T-helper 22 cell (primary cell): Measurements from ENCODE around the gene MRPS5.
"Not testable (repeated sequence)": the region's sequence is repeated elsewhere in the genome, so short reads cannot be mapped to it uniquely, and the experiment has no call there.

Source experiments
- DNase-seq: peaks from one replicate; pipeline ENCODE4 v3.0.0-alpha.2; 2020; ENCODE audit warnings: low read depth

The MRPS5 gene

DNA sequence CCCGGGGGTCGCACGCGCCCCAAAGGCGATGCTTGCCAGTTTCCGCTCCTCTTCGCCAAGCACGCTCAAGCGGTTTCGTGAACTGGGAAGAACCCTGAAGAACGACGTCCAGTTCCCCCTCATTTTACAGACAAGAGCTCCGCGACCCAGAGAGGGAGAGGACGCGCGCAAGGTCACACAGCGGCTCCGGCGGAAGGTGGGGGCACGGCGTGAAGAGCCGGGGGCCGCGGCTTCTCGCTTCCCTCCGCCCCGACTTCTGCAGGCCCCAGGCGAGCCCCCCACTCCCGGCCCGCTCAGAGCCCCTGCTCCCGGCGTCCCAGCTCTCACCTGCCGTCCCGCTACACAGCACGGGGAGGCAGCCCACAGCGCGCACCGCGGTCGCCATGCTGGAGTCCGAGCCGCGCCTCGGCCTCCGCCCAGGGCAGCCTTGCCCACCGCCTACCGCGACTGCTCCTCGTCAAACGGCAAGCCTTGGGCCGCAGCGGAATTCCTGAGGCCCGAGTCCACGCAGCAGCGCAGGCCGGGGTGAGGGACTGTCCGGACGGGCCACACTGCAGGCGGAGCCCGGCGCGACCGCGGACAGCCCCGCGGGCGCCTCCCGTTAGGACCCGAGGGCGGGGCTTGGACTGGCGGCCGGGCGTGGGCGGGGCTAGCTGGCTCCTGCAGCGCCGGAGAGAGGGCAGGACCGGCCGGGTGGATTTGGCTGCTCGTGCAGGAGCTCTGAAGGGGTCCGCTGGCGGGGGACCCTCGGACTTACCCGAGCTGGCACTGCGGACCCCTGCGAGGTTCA is at the start of gene MRPS5:
MRPS5 (minus strand) TSS at position 402 of the 790 bp plus-strand sequence; CDS start at position 385, 17 bp downstream.
- DNase-seq: peak; percentile 62

- no peak for DNase-seq
Measured at GRCh38 chr2:95166065-95166763, 44.6 kb upstream of the MRPS5 start.

- peak; percentile 96 for DNase-seq
Measured at GRCh38 chr2:95165371-95166064, 43.9 kb upstream of the MRPS5 start, which contains the start of gene ZNF2. Gene ZNF2, plus strand, starts transcription at chr2:95165809. Its CDS starts 10,418 bp downstream, at chr2:95176227.

DNA sequence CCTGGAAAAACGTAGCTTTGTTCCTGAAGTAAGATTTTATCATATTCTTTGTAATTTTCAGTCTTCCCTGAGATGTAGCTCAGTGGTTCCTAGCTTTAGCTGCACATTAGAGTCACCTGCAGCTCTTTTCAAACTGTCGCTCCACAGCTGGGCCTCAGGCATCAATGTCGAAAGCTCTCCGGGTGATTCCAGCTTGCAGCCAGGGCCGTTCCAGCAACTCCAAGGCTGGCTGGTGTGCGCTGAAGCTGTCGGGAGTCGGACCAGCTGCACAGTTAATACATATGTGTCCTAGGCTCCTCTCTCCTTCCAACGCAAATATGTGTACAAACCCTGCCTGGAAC is 43.4 kb upstream of the MRPS5 start:
- no peak for DNase-seq

DNA sequence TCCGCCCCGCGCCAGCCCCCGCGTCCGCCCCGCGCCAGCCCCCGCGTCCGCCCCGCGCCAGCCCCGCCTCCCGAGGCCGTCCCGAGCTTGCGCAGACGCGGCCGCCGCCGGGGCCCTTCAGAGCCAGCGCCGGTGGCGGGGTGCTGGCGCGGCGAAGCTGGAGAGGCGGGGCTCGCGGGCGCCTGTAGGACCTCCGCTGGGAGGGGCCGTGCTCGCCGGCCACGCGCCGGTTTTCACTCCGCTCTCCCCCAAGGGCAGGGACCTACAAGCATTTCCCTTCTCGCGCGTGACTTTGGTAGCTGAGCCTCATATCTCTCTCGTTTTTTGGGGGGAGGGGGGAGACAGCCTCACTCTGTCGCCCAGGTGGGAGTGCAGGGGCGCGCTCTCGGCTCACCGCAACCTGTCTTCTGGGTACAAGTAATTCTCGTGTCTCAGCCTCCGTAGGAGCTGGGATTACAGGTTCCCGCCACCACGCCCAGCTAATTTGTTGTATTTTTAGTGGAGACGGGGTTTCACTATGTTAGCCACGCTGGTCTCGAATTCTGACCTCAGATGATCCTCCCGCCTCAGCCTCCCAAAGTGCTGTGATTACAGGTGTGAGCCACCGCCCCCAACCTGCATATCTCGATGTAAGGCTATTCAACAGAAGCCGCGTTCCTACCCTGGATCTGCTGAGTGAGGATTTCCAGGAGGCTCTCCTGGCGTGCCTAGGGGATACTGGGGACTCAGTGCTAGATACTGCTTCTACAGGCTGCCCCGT is 38.3 kb upstream of the MRPS5 start, which contains the start of gene ZNF514:
ZNF514 (minus strand) TSS at position 159 of the 760 bp plus-strand sequence. CDS start 6,595 bp downstream, outside the sequence.
- peak; percentile 73 for DNase-seq

- DNase-seq: no peak
Measured at GRCh38 chr2:95158891-95159619, 37.4 kb upstream of the MRPS5 start.

- no peak for DNase-seq
Measured at GRCh38 chr2:95158441-95158840, 36.8 kb upstream of the MRPS5 start.

- DNase-seq: no peak
Measured at GRCh38 chr2:95149397-95149984, 27.9 kb upstream of the MRPS5 start.

DNA sequence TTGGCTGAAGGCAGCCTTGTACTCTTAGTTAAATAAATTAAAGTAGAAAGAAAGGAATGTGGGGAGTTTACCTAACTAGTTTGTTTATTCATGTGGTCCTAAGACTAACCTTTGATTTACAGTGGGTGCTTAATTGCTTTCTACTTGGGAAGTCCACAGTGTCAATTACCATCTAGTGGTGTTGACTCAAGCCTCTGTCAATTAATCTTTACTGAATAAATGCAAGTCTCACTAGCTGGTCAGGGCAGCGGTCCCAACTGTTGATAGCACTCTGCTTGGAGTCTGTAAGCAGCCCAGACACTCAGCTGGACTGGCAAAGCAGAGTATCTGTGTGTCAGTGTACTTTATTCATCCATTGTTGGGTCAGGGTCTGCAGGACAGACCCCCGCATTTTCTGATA is 22.2 kb upstream of the MRPS5 start:
- no peak for DNase-seq

DNA sequence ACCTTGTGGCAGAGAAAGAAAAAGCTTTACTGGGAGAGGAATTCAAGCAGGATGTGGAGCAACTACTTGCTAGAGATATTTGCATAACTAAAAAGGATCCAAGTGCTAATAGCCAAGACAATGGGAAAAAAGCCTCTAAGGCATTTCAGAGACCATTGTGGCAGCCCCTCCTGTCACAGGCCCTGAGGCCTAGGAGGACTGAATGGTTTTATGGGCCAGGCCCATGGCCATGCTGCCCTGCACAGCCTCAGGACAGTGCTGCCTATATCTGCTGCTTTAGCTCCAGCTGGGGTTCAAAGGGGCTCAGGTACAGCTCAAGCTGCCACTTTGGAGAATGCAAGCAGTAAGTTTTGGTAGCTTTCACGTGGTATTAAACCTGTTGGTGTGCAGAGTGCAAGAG is 17.1 kb upstream of the MRPS5 start:
- no peak for DNase-seq

GRCh38 chr2:95122197-95122551 is 566 bp upstream of the MRPS5 start:
- DNase-seq: no peak

DNA sequence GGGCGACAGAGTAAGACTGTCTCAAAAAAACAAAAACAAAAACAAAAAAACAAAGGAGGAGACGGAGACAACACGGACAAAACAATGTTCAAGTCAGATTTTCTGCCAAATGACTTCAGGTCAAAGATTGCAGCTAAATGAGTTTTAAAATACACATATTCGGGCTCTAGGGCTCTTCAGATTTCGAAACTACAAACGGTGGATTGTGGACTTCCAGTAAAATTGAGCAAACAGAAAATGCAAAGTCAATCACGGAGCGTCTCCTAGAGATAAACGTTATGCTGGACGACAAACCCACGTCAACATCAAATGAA is 558 bp downstream of the MRPS5 start:
- DNase-seq: no peak

GRCh38 chr2:95115418-95115817 is 6.2 kb downstream of the MRPS5 start:
- DNase-seq: peak; percentile 45

DNA sequence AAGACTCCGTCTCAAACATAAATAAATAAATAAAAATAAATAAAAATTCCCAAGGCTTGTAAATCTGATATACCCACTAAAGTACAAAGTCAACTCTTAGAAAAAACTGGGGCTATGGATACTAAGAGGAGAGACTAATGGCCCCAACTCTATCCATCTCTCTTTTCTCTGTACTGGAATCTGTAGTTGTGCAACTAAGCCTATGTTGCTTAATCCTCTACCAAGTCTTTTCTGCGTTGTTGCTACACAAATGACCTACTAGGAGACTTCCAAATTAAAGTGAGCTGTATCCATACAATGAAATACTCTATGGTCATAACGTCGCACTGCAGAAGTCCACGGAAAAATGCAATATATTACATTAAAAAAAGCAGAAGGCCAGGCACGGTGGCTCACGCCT is 8.1 kb downstream of the MRPS5 start:
- DNase-seq: no peak

GRCh38 chr2:95110395-95110794 is 11.2 kb downstream of the MRPS5 start:
- DNase-seq: no peak

DNA sequence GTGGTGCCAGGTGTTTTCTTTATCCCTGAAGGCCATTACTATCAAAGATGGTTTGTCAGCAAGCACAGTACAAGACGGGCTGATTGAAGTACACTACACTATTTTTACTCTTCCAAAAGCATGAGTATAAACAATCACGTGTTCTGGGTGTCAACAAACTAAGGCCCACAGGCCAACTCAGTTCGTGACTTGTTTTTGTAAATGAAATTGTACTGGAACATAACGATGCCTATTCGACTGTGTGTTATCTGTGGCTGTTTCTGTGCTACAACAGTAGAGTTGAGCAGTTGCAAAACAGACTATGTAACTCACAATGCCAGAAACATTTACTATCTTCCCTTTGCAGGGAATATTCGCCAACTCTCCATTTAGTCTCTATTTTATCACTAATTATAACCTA is 12.3 kb downstream of the MRPS5 start:
- no peak for DNase-seq

GRCh38 chr2:95106081-95106480 is 15.5 kb downstream of the MRPS5 start:
- no peak for DNase-seq

DNA sequence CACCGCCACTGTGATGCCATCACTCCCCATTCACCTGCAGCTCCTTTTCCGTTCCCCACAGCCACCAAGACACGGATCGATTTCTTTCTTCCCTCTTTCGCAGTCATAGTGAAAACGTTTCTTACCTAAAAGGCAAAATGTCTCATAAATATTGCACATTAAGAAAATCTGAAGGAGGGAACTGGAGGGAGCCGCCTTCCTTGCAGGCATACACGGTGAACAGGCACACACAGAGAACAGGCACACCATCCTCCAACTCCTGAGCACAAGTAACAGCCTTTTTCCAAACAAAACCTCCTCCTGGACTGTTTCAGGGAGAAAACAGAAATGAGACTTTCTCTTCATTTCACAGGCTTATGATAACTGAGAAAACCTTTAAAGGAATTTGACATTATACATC is 17.0 kb downstream of the MRPS5 start:
- no peak for DNase-seq

DNA sequence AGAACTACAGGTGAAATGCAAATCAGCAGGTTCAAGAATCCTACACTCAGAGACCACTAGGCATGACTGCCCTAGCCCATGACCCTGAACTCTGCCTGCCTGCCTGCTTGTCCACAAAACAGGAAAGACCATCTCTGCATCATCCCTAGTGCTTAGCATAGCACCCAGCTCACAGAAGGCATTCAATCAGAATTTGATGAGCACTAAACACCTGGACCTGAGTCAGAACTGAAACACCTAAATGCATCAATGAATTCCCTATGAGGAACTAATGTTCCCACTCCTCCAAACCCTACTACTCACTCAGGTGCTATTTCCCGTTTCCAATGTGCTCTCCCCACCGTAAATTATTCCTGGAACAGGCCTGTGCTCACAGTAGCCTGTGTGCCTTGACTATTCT is 21.7 kb downstream of the MRPS5 start:
- no peak for DNase-seq

DNA sequence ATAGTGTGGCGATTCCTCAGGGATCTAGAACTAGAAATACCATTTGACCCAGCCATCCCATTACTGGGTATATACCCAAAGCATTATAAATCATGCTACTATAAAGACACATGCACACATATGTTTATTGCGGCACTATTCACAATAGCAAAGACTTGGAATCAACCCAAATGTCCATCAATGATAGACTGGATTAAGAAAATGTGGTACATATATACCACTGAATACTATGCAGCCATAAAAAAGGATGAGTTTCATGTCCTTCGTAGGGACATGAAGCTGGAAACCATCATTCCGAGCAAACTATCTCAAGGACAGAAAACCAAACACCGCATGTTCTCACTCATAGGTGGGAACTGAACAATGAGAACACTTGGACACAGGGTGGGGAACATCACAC is 23.3 kb downstream of the MRPS5 start:
- not testable (repeated sequence) for DNase-seq

DNA sequence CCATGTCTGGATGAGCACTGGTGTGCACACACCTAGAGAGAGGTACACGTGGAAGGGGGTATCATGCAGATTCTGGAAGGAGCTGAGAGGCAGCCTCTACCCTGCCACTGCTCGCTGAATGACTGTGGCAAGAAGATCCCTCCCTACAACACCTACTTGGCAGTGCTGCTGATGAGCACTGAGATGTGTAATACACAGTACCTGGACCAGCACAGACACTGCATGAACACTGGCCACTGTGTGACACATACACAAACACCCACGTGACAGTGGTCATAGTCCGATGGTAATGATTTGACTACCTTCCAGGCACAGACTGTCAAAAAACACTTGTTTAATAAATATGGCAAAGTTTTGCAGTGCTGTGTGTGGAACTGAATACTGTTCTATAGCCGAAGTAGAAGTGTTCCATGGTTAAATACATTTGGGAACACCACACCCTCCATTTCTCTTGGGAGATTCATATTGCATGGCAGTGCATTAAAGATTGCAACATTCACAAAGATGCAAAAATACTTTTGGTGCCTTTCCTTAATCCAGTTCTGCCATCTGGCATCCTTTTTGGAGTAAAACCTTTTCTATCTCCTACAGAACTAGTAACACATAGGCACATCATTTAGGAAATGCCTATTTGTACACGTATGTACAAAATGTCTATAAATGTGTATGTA is 29.6 kb downstream of the MRPS5 start:
- DNase-seq: no peak
